Thoracic aorta (tissue), 2 donors: ENCODE measurements around the gene NPEPL1. TPM values are rescaled to one million over a fixed set of nuclear protein-coding genes. Genes with fewer than 3 reads are reported as not detected.

Experiments used
- total RNA-seq, 2 donors: library from RNA; depleted of rRNA; stranded (reverse); fragments of >200 nt; gene quantifications; one replicate each; pipeline versions ENCODE4 v1.1.0 to v1.2.3, GENCODE V29; 2016

Gene NPEPL1
- total RNA-seq, 2 donors from 2014 or later, result 47.1 to 59.4 TPM

Other genes starting within 250 kb of the NPEPL1 start
- 10 to 100 TPM in 1 of 2 donors, 1 to 10 TPM in 1; 9.2 to 12.9 TPM for gene APCDD1L, start 177.4 kb upstream of the NPEPL1 start, total RNA-seq
- gene STX16, start 41.5 kb upstream of the NPEPL1 start, total RNA-seq, result 100 to 1,000 TPM in 1 of 2 donors, 10 to 100 TPM in 1; 66.3 to 109 TPM
- under 1 TPM; 0.21 to 0.81 TPM for gene GNAS-AS1, start 158.1 kb downstream of the NPEPL1 start, total RNA-seq
- gene GNAS, start 159.9 kb downstream of the NPEPL1 start, total RNA-seq, result 100 to 1,000 TPM; 742 to 943 TPM